Measurements from ENCODE around the gene KEL.

GRCh38 chr7:142954680-142955268 is 7.4 kb downstream of the KEL start:
- TF ChIP-seq POLR2AphosphoS5 (IDR thresholded peaks at IDR 0.05): no peak
- no peak for TF ChIP-seq CTCF (IDR thresholded peaks at IDR 0.05)
- TF ChIP-seq POLR2A (IDR thresholded peaks at IDR 0.05): no peak
